NB4 (cell line): ENCODE data around the gene HHATL.

Source experiments
- DNase-seq: peaks from one replicate; pipeline ENCODE4 v3.0.0; 2010; ENCODE audit warnings: low read depth
- H3K4me3 ChIP-seq: one replicate; pipeline ENCODE4 v1.5.1; 2011; ENCODE audit warnings: mild to moderate bottlenecking, low read depth, low read length, moderate library complexity
- MAX ChIP-seq: IDR thresholded peaks from 2 replicates; pipeline ENCODE4 v1.6.1; 2011; ENCODE audit warnings: low read depth, low read length
- MYC ChIP-seq: IDR thresholded peaks from 2 replicates; pipeline ENCODE4 v1.6.1; 2011; ENCODE audit warnings: low read depth, low read length
- POLR2A ChIP-seq: IDR thresholded peaks from 2 replicates; pipeline ENCODE4 v1.6.1; 2011; ENCODE audit warnings: mild to moderate bottlenecking; ENCODE audit not compliant: insufficient read length; ENCODE audit errors: extremely low read depth
- TF ChIP-seq, protein P1 (sequence below): IDR thresholded peaks from one replicate; pipeline ENCODE4 v1.5.1; 2012; ENCODE audit warnings: low read depth, low read length

Gene HHATL

GRCh38 chr3:42704136-42704841, 1.7 kb upstream of the HHATL start:
- no peak for TF ChIP-seq POLR2A
- TF ChIP-seq MYC: no peak
- TF ChIP-seq, protein P1, sequence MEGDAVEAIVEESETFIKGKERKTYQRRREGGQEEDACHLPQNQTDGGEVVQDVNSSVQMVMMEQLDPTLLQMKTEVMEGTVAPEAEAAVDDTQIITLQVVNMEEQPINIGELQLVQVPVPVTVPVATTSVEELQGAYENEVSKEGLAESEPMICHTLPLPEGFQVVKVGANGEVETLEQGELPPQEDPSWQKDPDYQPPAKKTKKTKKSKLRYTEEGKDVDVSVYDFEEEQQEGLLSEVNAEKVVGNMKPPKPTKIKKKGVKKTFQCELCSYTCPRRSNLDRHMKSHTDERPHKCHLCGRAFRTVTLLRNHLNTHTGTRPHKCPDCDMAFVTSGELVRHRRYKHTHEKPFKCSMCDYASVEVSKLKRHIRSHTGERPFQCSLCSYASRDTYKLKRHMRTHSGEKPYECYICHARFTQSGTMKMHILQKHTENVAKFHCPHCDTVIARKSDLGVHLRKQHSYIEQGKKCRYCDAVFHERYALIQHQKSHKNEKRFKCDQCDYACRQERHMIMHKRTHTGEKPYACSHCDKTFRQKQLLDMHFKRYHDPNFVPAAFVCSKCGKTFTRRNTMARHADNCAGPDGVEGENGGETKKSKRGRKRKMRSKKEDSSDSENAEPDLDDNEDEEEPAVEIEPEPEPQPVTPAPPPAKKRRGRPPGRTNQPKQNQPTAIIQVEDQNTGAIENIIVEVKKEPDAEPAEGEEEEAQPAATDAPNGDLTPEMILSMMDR: no peak
- TF ChIP-seq MAX: no peak
- DNase-seq: no peak
- no peak overlapping the region for H3K4me3 ChIP-seq

DNA sequence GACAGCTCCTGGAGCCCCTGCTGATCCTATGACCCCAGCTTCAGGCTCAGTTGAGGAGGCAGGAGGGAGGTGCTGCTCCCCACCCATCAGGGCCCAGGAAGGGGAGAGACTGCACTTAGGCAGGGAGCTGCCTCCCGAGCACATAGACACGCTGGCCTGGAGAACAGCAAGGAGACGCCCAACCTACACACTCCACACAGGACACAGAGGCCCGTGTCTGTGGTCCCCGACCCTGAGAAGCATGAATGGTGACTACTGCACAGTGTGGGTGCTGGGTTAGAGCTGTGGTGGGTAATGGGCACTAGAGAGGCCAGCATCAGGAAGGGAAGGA, 1.1 kb upstream of the HHATL start:
- no peak for DNase-seq
- TF ChIP-seq MAX (no peak), POLR2A (no peak), MYC (no peak)
- TF ChIP-seq, protein P1: no peak
- no peak overlapping the region for H3K4me3 ChIP-seq

GRCh38 chr3:42702982-42703694, 540 bp upstream of the HHATL start:
- no peak for DNase-seq
- no peak overlapping the region for H3K4me3 ChIP-seq
- TF ChIP-seq MYC: no peak
- TF ChIP-seq, protein P1: no peak
- TF ChIP-seq MAX: no peak
- TF ChIP-seq POLR2A: no peak

DNA sequence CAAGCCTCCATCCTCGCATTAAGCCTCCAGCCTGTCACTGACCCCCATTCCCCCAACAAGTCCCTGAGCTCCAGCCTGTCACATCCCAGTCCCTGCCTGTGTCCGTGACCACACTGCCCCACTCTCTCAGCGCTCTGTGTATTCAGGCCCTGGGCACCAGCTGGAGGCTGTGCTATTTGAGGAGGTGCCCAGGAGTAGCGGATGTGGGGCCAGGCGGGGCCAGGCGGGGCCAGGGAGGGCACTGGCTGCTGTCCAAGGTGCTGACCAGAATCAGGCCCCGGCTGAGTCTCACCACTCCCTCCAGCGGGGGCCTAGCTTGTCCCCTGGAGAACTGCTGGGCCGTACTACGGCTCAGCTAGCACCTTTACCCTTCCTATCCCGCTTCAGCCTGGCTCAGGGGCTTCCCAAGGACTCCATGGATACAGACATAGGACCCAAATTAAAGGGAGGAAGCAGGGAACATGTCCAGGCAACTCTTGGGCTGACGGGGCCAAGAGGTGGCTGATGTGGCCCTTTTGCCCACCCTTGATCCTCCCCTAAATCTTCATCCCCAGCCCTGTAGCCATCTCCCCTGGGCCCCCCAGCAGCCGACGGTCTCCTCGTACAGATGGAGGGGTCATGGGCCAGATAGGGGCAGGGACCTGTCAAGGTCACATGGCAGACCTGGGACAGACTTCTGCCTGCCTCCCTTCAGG, 1.1 kb downstream of the HHATL start:
- peak; percentile 63 for DNase-seq
- H3K4me3 ChIP-seq: no peak overlapping the region
- TF ChIP-seq, protein P1: no peak
- TF ChIP-seq MYC (no peak), MAX (0 out of 2 replicates have a peak, but pooled peaks have one; percentile 17), POLR2A (no peak)

DNA sequence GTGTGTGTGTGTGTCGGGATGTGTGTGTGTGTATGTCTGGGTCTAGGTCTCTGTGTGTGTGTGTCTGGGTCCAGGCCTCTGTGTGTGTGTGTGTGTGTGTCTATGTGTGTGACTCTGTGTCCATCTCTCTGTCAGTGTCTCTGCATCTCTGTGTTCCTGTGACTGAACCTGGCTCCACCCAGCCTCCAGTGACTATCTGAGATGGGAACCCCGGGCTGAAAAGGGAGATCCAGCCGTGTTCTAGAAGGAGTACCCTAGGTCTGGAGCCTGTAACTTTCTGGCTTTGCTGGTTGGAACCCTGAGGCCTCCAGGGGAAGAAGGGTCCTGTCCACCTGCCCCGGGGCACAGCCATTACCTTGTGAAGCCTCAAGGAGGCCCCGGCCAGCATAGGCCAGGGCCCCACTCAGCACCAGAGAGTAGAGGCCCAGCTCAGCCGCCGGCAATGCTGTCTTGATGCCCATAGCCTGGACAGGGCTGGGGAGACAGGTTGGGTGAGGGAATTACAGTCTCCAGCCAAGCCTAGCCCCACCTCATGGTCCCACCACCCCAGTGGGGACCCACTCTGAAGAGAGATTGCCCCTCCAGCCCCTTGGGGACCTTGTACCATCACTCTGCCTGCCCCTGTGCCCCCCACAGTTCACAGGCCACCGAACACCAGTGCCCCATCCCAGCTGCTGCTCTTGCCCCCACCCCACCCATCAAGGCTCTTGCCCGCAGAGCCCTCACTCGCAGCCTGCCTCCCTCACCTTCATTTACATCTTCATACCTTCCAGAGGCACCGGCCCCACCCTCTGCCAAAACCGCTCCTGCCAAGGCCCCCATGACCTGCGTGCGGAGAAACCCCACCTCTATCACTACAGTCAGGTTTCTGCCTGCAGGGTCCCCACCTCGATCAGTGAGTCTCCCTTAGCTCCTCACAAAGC, 2.0 kb downstream of the HHATL start:
- DNase-seq: no peak
- TF ChIP-seq POLR2A (no peak), MAX (no peak)
- TF ChIP-seq, protein P1: no peak
- no peak overlapping the region for H3K4me3 ChIP-seq
